Aorta (tissue), 5 donors: ENCODE results near the gene GJC1. TPM values are rescaled to one million over a fixed set of nuclear protein-coding genes. Genes with fewer than 3 reads are reported as not detected.
"Not testable (repeated sequence)": the region's sequence is repeated elsewhere in the genome, so short reads cannot be mapped to it uniquely, and the experiment has no call there.

Experiments
- ATAC-seq: fragments of 200-7000 bp; cut with Tn5 transposase; one replicate; pipeline ENCODE4 v1.9.1; 2022; ENCODE audit warnings: moderate library complexity; ENCODE audit not compliant: low FRiP score
- DNase-seq, 2 donors: peaks; one replicate each; pipeline ENCODE4 v3.0.0-alpha.2; 2020
- H3K27ac ChIP-seq, 2 donors: one replicate each; pipeline ENCODE4 v1.5.1; 2013; ENCODE audit warnings: low read length in 2 of 2, mild to moderate bottlenecking in 2 of 2, moderate library complexity in 2 of 2, control low read depth in 1 of 2, inconsistent platforms in 1 of 2, low read depth in 1 of 2
- H3K27me3 ChIP-seq, 2 donors: one replicate each; pipeline ENCODE4 v1.6.1; 2013; ENCODE audit warnings: control low read depth in 1 of 2, low read length in 1 of 2, mild to moderate bottlenecking in 1 of 2, moderate library complexity in 1 of 2; ENCODE audit not compliant: insufficient read depth in 2 of 2, control insufficient read depth in 1 of 2
- H3K36me3 ChIP-seq, 2 donors: one replicate each; pipeline ENCODE4 v1.6.1; 2013; ENCODE audit warnings: control low read depth in 1 of 2, low read length in 1 of 2, mild to moderate bottlenecking in 1 of 2; ENCODE audit not compliant: insufficient read depth in 2 of 2, control insufficient read depth in 1 of 2
- H3K4me1 ChIP-seq, 2 donors: one replicate each; pipeline ENCODE4 v1.6.1; 2013; ENCODE audit warnings: low read length in 2 of 2, control low read depth in 1 of 2, mild to moderate bottlenecking in 1 of 2, moderate library complexity in 1 of 2; ENCODE audit not compliant: insufficient read depth in 2 of 2, control insufficient read depth in 1 of 2
- H3K4me3 ChIP-seq, 2 donors: one replicate each; pipeline ENCODE4 v1.5.1; 2013; ENCODE audit warnings: low read length in 2 of 2, control low read depth in 1 of 2, mild to moderate bottlenecking in 1 of 2
- H3K9me3 ChIP-seq: one replicate; pipeline ENCODE4 v1.6.1; 2013; ENCODE audit warnings: mild to moderate bottlenecking, low read length; ENCODE audit not compliant: control insufficient read depth
- WGBS, 2 donors: extraction: QIAGEN DNeasy Blood & Tissue Kit; methylation state at CpG; one replicate each; pipeline ENCODE4 v1.1.7; 2013; 5-methylcytosine and 5-hydroxymethylcytosine counted together
- intact Hi-C, 2 donors: fragments of 100-400 bp; cut with DNase I; formaldehyde crosslinking; loops; one replicate each; pipeline versions ENCODE4 v1.14.2 to v1.15.0; 2022
- polyA plus RNA-seq, 2 donors: library from polyadenylated mRNA; stranded (reverse); fragments of 200-250 nt; gene quantifications; one replicate each; pipeline ENCODE4 v1.2.3, GENCODE V29; 2013
- total RNA-seq, 2 donors: library from RNA; stranded (reverse); fragmentation: NEBNext Ultra II Directional; extraction: Animal tissue kit (Norgen Biotek cat#: 25700); gene quantifications; one replicate each; pipeline ENCODE4 v1.2.1, GENCODE V29; 2021
- donor health status: healthy with polysubstance abuse.
- donor health status: Bipolar disorder and iron deficiency.
- donor health status: DM: no; HTN: no; CAD: no.
- donor health status: DM: no; HTN: no; CAD: no.
- donor health status: DM: yes; HTN: yes; CAD: no.

GJC1 gene
- total and polyA plus RNA-seq, 4 donors = 2.9 to 34.3 (median 14.7) TPM

DNA sequence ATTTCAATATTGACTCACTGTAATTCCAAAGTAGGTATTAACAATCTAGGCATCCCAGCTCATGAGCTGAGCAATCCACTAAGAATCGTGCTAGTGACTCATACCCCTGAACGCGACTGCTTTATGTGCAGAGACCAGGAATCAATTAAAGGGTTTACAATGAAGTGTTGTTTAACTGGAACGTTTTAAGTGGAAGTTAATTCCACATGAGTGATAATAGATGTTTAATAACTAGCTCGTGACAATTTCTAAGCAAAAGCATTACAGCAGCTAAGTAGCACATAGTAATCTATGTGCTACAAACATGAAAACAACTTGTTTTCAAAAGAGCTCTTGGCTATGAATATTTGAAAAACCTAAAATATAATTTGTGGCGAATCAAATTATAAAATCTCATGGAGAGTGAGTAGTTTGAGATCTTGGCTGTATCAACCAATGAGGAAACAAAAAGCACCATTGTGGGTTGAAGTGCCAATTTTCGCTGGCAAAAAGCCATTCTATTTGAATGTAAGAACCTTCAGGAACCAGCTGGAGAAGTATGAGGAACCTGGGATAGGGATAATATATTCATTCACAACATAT is 9.4 kb downstream of the GJC1 start:
- Histone ChIP-seq H3K4me3 (no peak overlapping the region), H3K36me3 (no peaks in the 10 kb centered on the region), H3K27me3 (no peaks in the 10 kb centered on the region), H3K27ac (no peak overlapping the region), H3K9me3 (no peaks in the 10 kb centered on the region), H3K4me1 (no peaks in the 10 kb centered on the region)
- ATAC-seq = no peak
- intact Hi-C loops = no loop called here
- no peak for DNase-seq
- 6 to 7% methylated on average over 7 of the region's 7 CpGs for WGBS, 2 donors

DNA sequence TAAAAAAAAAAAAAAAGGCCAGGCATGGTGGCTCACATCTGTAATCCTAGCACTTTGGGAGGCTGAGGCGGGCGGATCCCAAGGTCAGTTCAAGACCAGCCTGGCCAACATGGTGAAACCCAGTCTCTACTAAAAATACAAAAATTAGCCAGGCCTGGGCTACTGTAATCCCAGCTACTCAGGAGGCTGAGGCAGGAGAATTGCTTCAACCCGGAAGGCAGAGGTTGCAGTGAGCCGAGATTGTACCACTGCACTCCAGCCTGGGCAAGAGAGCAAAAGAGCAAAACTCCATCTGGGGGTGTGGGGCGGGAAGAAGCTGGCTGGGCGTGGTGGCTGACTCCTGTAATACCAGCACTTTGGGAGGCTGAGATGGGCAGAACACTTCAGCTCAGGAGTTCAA is 11.6 kb downstream of the GJC1 start:
- H3K9me3 ChIP-seq, intact Hi-C loops, H3K4me1 ChIP-seq, ATAC-seq, H3K36me3 ChIP-seq, H3K27me3 ChIP-seq, DNase-seq, H3K27ac ChIP-seq, H3K4me3 ChIP-seq: not testable (repeated sequence)
- WGBS, 2 donors = 91 to 92% methylated on average over 6 of the region's 6 CpGs

DNA sequence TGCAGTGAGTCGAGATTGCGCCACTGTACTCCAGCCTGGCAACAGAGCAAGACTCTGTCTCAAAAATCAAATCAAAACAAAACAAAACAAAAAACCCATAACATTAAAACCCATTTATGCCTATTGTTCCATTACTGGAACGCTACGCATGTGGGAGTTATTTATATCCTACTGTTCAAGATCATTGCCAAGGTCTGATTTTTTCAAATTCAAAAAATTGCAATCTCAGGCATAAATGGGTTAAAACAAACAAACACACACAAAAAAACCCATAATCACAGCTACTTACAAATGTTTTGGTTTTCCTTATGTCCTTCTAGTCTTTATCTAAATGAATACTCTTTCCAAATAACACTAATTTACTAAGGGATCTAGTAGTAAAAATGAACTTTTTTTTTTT is 17.8 kb downstream of the GJC1 start:
- Histone ChIP-seq H3K27ac (no peak overlapping the region), H3K9me3 (no peaks in the 10 kb centered on the region), H3K4me3 (no peak overlapping the region), H3K27me3 (no peaks in the 10 kb centered on the region), H3K36me3 (no peaks in the 10 kb centered on the region), H3K4me1 (peaks cover 0 to 4% of the 10 kb centered on the region in 2 donors)
- WGBS, 2 donors = 23 to 26% methylated on average over 4 of the region's 4 CpGs
- intact Hi-C loops = no loop called here
- DNase-seq = no peak
- no peak for ATAC-seq

- H3K27me3 ChIP-seq, DNase-seq, H3K4me3 ChIP-seq, ATAC-seq, H3K36me3 ChIP-seq, H3K4me1 ChIP-seq, H3K27ac ChIP-seq, intact Hi-C loops, H3K9me3 ChIP-seq: not testable (repeated sequence)
- 96% methylated on average over 9 of the region's 9 CpGs for WGBS, 2 donors
Measured at GRCh38 chr17:44808656-44809388, 21.3 kb downstream of the GJC1 start.

GRCh38 chr17:44808156-44808555 is 21.9 kb downstream of the GJC1 start:
- H3K4me3 ChIP-seq = no peak overlapping the region
- WGBS, 2 donors = 78 to 91% methylated on average over 4 of the region's 4 CpGs
- no peak for ATAC-seq
- peaks cover 0 to 2% of the 10 kb centered on the region in 2 donors for H3K36me3 ChIP-seq
- no peaks in the 10 kb centered on the region for H3K9me3 ChIP-seq
- peaks cover 0 to 1% of the 10 kb centered on the region in 2 donors for H3K4me1 ChIP-seq
- H3K27ac ChIP-seq = no peak overlapping the region
- intact Hi-C loops = no loop called here
- no peaks in the 10 kb centered on the region for H3K27me3 ChIP-seq
- DNase-seq = no peak

DNA sequence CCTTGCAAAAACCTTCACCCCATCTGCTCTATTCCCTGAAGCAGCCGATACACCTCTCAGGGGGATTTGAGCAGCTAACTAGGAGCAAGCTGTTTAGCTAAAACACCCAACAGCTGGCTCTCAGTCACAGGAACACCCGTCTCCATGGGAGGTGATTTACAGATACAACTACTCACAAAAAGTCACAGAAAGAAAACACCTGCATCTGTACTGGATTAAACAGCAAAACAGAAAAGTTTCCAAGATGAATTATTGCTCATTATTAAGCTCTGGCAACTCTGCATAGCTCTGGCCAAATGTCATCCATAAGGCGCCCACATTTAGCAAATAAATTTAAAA is 22.3 kb downstream of the GJC1 start:
- Histone ChIP-seq H3K9me3 (no peaks in the 10 kb centered on the region), H3K27me3 (no peaks in the 10 kb centered on the region), H3K4me1 (peaks cover 0 to 5% of the 10 kb centered on the region in 2 donors), H3K4me3 (no peak overlapping the region), H3K27ac (no peak overlapping the region), H3K36me3 (peaks cover 0 to 2% of the 10 kb centered on the region in 2 donors)
- ATAC-seq (no peak), DNase-seq (no peak)
- intact Hi-C loops = no loop called here
- 35 to 38% methylated on average over 3 of the region's 3 CpGs for WGBS, 2 donors

DNA sequence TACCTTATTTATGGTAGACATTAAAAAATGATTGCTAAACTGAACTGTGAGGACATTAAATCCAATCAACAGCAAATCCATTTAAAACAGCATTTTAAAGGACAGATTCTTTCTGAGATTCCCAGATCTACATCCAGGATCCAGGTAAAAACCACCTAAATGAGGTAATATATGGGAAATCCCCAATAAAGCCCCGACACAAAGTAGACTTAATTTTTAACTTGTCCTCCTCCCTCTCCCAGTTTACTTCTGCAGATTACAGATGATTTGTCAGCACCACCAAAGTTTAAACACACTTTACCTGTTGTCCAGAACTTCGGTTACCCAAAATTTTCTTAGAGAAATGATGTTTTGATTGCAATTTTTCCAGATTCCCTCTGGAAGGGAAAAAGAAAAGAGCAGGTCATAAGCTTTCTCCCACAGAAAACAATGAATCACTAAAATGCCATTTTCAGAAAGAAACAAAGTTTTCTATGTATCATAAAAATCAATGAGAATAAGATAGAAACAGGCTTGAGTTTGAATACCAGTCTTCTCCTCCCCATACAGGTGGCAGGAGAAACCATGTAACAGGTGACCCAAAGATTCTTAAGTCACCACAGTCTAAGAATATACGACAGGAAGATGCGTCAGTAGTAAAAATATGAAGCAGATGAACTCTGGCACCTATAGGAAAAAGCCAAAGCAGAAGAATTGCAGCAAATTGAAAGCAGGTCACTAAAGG is 22.8 kb downstream of the GJC1 start:
- DNase-seq (no peak), ATAC-seq (no peak)
- Histone ChIP-seq H3K9me3 (no peaks in the 10 kb centered on the region), H3K4me3 (no peak overlapping the region), H3K27ac (no peak overlapping the region), H3K36me3 (peaks cover 0 to 2% of the 10 kb centered on the region in 2 donors), H3K27me3 (no peaks in the 10 kb centered on the region), H3K4me1 (peaks cover 0 to 7% of the 10 kb centered on the region in 2 donors)
- intact Hi-C loops = no loop called here
- WGBS, 2 donors = 44 to 58% methylated on average over 4 of the region's 4 CpGs

DNA sequence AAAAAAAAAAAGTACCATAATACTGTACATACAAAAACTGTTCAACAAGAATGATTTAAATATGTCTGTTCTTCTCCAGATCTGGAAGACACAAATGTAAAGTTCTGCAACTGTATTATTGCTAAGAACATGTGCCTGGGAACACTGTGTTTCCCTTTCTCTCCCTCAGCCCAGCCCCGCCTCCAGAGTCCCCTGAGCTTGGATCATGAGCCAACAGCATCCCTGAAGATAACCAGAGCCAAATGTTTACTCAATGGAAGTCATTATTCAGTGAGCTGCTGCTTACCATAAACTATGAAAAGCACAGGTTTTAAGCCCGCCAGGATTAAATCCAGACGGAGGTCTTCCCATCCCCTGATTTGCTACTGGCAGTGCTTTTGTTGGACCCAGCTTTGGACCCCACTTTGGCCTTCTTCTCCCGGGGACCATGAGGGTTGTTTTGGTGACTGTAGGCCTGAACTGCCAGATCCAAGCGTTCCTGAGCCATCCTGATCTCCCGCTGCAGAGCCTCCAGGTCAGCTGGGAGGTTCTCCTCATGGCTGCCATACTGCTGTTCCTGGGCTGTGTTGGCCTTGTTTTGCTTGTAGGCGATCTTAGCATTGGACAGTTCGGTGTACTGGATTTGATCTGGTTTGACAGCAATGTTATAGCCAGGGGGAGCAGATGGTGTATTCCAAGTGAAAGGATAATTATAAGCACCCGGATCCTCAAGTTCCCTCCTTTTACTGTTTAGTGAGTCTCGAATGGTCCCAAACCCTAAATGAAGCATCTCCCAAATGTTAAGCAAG is 25.6 kb downstream of the GJC1 start:
- Histone ChIP-seq H3K27me3 (no peaks in the 10 kb centered on the region), H3K9me3 (no peaks in the 10 kb centered on the region), H3K36me3 (peaks cover 0 to 2% of the 10 kb centered on the region in 2 donors), H3K4me3 (no peak overlapping the region), H3K4me1 (peaks cover 0 to 7% of the 10 kb centered on the region in 2 donors), H3K27ac (no peak overlapping the region)
- ATAC-seq = no peak
- 60% methylated on average over 10 of the region's 10 CpGs for WGBS, 2 donors
- intact Hi-C loops = no loop called here
- DNase-seq = no peak
